ENCODE results near the gene S100A4.

- no peak for TF ChIP-seq POLR2A (IDR thresholded peaks at IDR 0.05; ENCODE audit: low read length)
- no peak for TF ChIP-seq GATA1 (IDR thresholded peaks at IDR 0.05; ENCODE audit: low read depth, low read length)
Observed at GRCh38 chr1:153495536-153495935, 50.1 kb downstream of the S100A4 start.
